ENCODE data around the gene SSR2.

SSR2 gene

GRCh38 chr1:156020293-156021092, at the start of gene SSR2:
Gene SSR2, minus strand, starts transcription at chr1:156020951. Its CDS starts 784 bp downstream, at chr1:156020167.
- peak; percentile 85 for DNase-seq

- DNase-seq = no peak
Observed at GRCh38 chr1:156070548-156070947, 49.8 kb upstream of the SSR2 start.

- no peak for DNase-seq
Observed at GRCh38 chr1:156069490-156070455, 49.0 kb upstream of the SSR2 start.

GRCh38 chr1:156067262-156067661, 46.5 kb upstream of the SSR2 start:
- no peak for DNase-seq

GRCh38 chr1:156065871-156066270, 45.1 kb upstream of the SSR2 start:
- DNase-seq = no peak

- no peak for DNase-seq
Observed at GRCh38 chr1:156065212-156065611, 44.5 kb upstream of the SSR2 start.

- no peak for DNase-seq
Observed at GRCh38 chr1:156064615-156065014, 43.9 kb upstream of the SSR2 start.

DNA sequence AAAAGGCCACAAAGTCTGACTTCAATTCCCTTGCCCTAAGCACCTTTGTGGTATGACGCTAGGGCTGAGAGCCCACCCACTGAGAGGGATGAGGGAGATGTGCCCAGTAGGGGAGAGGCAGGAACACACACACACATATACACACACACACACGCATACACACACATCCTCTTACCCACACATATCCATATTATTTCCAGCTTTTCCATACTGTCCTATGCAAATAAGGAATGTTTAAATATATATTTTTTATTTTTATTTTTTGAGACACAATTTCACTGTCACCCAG, 43.2 kb upstream of the SSR2 start:
- no peak for DNase-seq

DNA sequence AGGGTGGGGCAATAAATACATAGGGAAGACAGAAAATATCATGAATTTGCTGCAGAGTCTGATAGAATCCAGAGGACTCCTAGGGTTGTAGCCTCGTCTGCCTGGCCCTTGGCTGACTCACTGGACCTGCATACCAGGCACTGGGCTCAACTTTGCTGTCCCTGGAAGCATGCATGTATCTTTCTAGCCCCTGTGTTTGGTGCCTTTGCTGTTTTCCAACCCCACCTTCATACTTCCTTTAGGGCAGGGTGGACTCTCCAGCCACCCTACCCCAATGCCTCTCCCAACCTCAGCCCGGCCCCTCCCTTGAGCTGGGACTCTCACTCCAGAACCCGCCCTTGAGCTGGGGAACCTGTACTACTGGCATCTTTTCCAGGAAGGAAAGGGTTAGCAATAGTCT, 41.4 kb upstream of the SSR2 start:
- DNase-seq = no peak

DNA sequence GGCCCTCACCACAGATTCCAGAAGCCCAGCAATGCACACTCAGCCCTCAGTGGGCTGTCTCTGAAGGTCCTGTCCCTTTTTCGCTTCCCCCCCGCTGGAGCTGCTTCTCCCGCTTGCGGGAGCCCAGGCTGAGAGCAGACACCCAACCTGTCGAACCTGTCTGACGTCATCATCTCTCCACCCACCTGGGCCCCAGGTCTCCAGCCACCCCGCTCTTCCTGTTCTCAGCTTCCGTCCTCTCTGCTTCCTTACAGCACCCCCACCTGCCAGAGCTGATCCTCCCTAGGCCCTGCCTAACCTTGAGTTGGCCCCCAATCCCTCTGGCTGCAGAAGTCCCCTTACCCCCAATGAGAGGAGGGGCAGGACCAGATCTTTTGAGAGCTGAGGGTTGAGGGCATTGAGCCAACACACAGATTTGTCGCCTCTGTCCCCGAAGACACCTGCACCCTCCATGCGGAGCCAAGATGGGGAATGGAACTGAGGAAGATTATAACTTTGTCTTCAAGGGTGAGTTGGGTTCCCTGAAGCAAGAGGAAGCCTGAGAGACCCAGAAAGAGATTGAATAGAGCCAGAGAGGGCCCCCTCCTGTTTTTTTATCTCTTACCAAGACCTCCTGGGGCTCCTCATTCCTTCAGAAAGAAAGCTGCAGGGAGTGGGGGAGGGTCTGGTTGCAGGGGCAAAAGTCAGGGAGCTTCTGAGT, 40.3 kb upstream of the SSR2 start, which contains the start of gene RAB25:
TSS of gene RAB25 (plus strand) at position 224 of the 700 bp plus-strand sequence. CDS start at position 465, 241 bp downstream.
- DNase-seq = peak; percentile 21

GRCh38 chr1:156056326-156056849, 35.6 kb upstream of the SSR2 start:
- DNase-seq = no peak

DNA sequence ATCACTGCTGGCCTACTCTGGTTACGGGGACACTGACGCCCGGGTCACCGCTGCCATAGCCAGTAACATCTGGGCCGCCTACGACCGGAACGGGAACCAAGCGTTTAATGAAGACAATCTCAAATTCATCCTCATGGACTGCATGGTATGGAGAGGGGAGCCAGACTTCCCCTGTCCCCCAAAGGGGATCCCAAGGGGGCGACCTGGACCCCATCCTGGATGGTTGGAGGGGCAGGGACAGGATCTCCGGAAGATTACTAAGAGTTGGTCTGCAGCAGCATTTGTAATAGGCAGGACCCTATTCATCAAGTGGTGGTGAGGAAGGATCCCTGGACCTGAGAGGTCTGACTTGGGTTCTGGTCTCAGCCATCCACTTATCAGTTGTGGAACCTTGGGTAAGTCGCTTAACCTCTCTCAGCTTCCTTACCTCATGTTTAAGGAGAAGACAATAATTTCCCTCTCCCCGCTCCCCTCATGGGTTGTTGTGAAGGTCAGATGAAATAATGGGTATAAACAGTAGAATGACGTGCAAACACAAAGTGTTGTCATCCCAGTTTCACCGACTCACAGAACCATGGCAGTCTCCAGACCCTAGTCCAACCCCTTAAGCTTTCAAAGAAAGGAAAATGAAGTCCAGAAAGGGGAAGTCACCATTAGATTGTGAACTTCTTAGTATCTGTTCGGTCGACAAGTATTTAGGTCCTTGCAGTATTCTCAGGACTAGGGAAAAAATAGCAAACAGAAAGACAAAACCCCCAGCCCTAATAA, 34.7 kb upstream of the SSR2 start:
- no peak for DNase-seq

GRCh38 chr1:156054500-156055280, 33.9 kb upstream of the SSR2 start, which contains the start of gene LAMTOR2:
Gene LAMTOR2, plus strand, starts transcription at chr1:156054782. Its CDS starts 108 bp downstream, at chr1:156054890.
- peak; percentile 98 for DNase-seq

GRCh38 chr1:156053768-156054499, 33.2 kb upstream of the SSR2 start, which contains the start of gene UBQLN4:
Gene UBQLN4, minus strand, starts transcription at chr1:156053798. Its CDS starts 97 bp downstream, at chr1:156053701.
- peak; percentile 92 for DNase-seq

- peak; percentile 80 for DNase-seq
Observed at GRCh38 chr1:156052862-156053767, 32.4 kb upstream of the SSR2 start.

- DNase-seq = no peak
Observed at GRCh38 chr1:156051011-156051725, 30.4 kb upstream of the SSR2 start.

DNA sequence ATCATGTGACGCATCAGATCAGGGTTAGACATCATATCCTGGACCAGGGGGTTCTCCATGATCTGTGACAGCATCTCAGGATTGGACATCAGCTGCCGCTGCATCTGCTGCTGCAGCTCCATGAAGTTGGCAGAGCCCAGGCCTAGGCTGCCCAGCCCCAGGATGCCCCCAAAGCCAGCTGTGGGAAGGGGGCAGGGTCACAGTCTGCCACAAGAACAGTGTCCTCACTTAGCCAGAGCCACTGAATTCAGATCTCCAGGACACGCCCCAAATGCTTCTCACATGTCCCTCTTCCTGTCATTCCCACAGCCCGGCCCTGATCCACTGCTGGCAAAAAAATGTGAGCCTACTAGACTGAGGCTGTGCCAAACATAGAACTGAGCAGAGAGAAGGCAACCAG, 29.6 kb upstream of the SSR2 start:
- DNase-seq = no peak

GRCh38 chr1:156048663-156049258, 28.0 kb upstream of the SSR2 start:
- no peak for DNase-seq

Measured in CD4-positive, alpha-beta T cell treated with Interleukin-6 for 4 hours (primary cell).